ENCODE measurements around the gene SERTAD3.

Gene SERTAD3

GRCh38 chr19:40416918-40417642 lies 27.1 kb downstream of the SERTAD3 start:
- peak overlapping the region; percentile 58 for H3K27ac ChIP-seq
- DNase-seq (ENCODE audit: low spot score) = no peak
- no peak for TF ChIP-seq CTCF (conservative IDR thresholded peaks at IDR 0.05; ENCODE audit: low read depth)
- ChIA-PET POLR2A (ENCODE audit: low non-redundant PET) (no interaction called here), CTCF (no interaction called here)

- ChIA-PET CTCF (interaction anchor here (0.6 to 0.7 kb wide), 2 partner anchors 16 to 92 kb away, joined by 4 to 6 read pairs; no protein-coding TSS in a partner anchor), POLR2A (ENCODE audit: low non-redundant PET) (no interaction called here)
- peak overlapping the region; percentile 58 for H3K27ac ChIP-seq
- TF ChIP-seq CTCF (conservative IDR thresholded peaks at IDR 0.05; ENCODE audit: low read depth) = no peak
- DNase-seq (ENCODE audit: low spot score) = no peak
These were observed 28.4 kb downstream of the SERTAD3 start for GRCh38 chr19:40415768-40416167.

- no peak for TF ChIP-seq CTCF (conservative IDR thresholded peaks at IDR 0.05; ENCODE audit: low read depth)
- POLR2A ChIA-PET (ENCODE audit: low non-redundant PET) = no interaction called here
- DNase-seq (ENCODE audit: low spot score) = no peak
- peak overlapping the region; percentile 58 for H3K27ac ChIP-seq
- CTCF ChIA-PET = interaction anchor here (0.7 to 1.1 kb wide), 2 partner anchors 20 to 93 kb away, joined by 4 to 6 read pairs; no protein-coding TSS in a partner anchor
These were observed 29.3 kb downstream of the SERTAD3 start for GRCh38 chr19:40414542-40415535.

GRCh38 chr19:40413291-40413845 lies 30.8 kb downstream of the SERTAD3 start, which contains the start of gene PRX:
Gene PRX (minus strand): TSS chr19:40413378. CDS start chr19:40407932, 5,446 bp downstream.
- no peak for TF ChIP-seq CTCF (conservative IDR thresholded peaks at IDR 0.05; ENCODE audit: low read depth)
- peak within 1 kb of the TSS; percentile 84 for H3K27ac ChIP-seq
- CTCF ChIA-PET = no interaction called here
- no peak for DNase-seq (ENCODE audit: low spot score)
- POLR2A ChIA-PET (ENCODE audit: low non-redundant PET) = no interaction called here

GRCh38 chr19:40412866-40413265 lies 31.3 kb downstream of the SERTAD3 start:
- TF ChIP-seq CTCF (conservative IDR thresholded peaks at IDR 0.05; ENCODE audit: low read depth) = no peak
- H3K27ac ChIP-seq = peak overlapping the region; percentile 84
- CTCF ChIA-PET = interaction anchor here (2.8 kb wide), 1 partner anchor 8 kb away, joined by 15 read pairs; no protein-coding TSS in a partner anchor
- DNase-seq (ENCODE audit: low spot score) = no peak
- POLR2A ChIA-PET (ENCODE audit: low non-redundant PET) = interaction anchor here (0.8 kb wide), 1 partner anchor 31 kb away, joined by 3 read pairs; no protein-coding TSS in a partner anchor
